SH-SY5Y (cell line): Measurements from ENCODE around the gene SGMS1.

ENCODE experiments used
- GATA2 ChIP-seq: IDR thresholded peaks from 2 replicates; pipeline ENCODE4 v1.6.1; 2011; ENCODE audit warnings: mild to moderate bottlenecking, low read depth, low read length
- GATA3 ChIP-seq: IDR thresholded peaks from 2 replicates; pipeline ENCODE4 v1.6.1; 2011; ENCODE audit warnings: low read depth, mild to moderate bottlenecking, low read length, moderate library complexity

Gene SGMS1

DNA sequence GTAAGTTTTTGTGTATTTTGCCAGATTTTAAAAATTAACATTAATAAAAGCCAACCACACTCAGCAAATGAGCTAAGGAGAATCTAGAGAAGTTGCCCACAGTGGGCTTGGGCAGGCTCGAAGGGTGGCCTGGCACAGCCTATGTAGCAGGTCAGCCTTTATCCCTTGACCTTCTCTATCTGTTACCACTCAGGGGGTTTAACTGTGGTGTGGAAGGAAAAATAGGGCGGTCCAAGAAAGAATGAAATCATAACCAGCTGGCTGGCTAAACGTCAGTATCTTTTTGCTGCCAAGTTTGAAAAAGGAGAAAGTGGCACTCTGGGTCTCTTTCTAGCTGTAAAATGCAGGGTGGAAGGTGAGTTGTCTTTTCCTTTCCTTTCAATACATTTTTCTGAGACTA, 242.1 kb downstream of the SGMS1 start:
- TF ChIP-seq GATA3 = no peak
- TF ChIP-seq GATA2 = no peak

DNA sequence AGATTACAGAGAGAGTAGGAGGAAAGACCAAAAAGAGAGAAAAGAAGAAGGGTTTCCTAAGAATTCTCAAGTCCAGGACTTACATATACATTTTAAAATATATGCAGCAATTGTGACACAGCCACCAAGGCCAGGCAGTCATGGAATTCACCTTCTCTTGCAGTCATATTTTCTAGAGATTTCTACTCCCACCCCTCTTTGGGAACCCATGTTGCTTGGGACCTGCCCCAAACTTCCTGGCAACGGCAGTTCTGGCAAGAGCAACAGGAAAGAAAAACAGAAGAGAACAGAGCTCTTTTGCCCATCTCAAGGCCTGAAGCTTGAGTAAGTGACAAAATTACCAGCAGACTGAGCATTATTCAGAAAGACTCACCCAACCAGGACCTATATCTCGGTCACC, 244.1 kb downstream of the SGMS1 start:
- TF ChIP-seq GATA3 = no peak
- no peak for TF ChIP-seq GATA2

GRCh38 chr10:50375745-50376144, 248.0 kb downstream of the SGMS1 start:
- TF ChIP-seq GATA3 (no peak), GATA2 (no peak)

GRCh38 chr10:50375051-50375452, 248.7 kb downstream of the SGMS1 start:
- no peak for TF ChIP-seq GATA3
- TF ChIP-seq GATA2 = no peak

- TF ChIP-seq GATA2 (no peak), GATA3 (no peak)
Observed at GRCh38 chr10:50373821-50374501, 249.8 kb downstream of the SGMS1 start.

DNA sequence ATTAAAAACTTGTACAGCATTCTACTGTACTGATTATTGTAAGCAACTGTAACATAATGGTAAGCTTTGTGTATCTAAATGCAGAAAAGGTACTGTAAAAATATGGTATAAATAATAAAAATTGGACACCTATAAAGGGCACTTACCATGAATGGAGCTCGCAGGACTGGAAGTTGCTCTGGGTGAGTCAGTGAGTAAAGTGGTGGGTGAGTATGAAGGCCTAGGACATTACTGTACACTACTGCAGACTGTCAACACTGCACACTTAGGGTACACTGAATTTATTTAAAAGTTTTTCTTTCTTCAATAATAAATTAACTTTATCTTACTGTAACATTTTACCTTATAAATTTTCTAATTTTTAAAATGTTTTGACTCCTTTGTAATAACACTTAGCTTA, 253.8 kb downstream of the SGMS1 start:
- TF ChIP-seq GATA3 = no peak

- no peak for TF ChIP-seq GATA2
- TF ChIP-seq GATA3 = no peak
Observed at GRCh38 chr10:50367732-50368131, 256.0 kb downstream of the SGMS1 start.

DNA sequence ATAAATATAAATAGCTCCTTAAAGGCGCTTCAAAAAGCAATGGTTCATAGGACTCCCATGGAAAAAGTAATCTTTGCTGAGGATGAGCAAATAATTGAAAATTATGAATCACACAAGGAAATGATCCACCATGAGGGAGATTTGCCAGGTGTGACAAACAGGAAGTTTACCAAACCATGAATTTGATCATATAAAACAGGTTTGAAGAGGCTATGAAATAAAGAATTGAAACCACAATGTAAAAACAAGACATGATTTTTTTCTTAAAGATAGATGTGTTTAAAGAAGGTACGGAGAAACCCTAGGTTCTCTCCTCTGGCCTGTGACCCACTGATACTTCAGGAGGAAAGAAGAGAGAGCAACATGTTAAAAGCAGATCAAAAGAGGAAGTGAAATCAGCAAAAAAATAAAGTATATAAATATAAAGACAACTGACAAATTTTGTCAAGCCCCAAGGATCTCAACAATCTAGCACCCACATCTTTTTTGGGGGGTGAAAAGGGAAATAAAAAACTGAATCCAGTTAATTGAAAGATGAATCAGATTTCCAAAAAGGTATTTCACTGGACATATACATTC, 261.1 kb downstream of the SGMS1 start:
- TF ChIP-seq GATA3 (no peak), GATA2 (no peak)

- TF ChIP-seq GATA3 (no peak), GATA2 (no peak)
Observed at GRCh38 chr10:50361946-50362345, 261.8 kb downstream of the SGMS1 start.

GRCh38 chr10:50360077-50360850, 263.5 kb downstream of the SGMS1 start:
- TF ChIP-seq GATA3 (no peak), GATA2 (no peak)

GRCh38 chr10:50358925-50359687, 264.6 kb downstream of the SGMS1 start:
- TF ChIP-seq GATA2 (no peak), GATA3 (no peak)

DNA sequence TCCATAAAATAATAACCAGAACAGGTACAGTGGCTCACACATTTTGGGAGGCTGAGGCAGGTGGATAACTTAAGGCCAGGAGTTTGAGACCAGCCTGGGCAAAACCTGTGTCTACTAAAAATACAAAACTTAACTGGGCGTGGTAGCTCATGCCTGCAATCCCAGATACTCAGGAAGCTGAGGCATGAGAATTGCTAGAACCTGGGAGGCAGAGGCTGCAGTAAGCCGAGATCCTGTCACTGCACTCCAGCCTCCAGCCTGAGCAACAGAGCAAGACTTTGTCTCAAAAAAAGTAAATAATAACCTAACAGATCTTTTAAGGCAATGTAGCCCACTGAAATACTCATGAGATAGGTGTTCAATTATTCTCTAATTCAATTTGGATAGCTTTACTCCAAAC, 265.3 kb downstream of the SGMS1 start:
- TF ChIP-seq GATA3 (no peak), GATA2 (no peak)

DNA sequence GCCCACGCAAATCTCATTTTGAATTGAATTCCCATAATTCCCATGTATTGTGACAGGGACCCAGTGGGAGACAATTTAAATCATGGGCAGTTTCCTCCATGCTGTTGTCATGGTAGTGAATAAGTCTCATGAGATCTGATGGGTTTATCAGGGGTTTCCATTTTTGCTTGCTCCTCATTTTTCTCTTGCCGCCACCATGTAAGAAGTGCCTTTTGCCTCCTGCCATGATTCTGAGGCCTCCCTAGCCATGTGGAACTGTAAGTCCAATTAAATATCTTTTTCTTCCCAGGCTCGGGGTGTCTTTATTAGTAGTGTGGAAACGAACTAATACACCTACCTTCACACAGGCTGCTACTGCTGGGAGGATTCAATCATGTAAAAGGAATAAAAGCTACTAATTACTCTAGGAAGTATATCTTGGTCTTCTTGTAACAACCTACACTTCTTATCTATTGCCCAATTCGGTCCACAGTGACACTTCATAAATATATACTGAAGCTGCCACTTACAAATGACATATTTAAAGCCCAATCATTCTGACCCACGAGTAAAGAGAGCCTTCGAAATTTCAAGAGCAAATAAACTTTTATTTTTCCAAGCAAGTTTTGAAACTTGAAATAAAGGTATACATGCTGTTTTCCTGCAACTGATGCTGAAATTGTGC, 272.1 kb downstream of the SGMS1 start:
- no peak for TF ChIP-seq GATA2
- TF ChIP-seq GATA3 = no peak

- no peak for TF ChIP-seq GATA2
- TF ChIP-seq GATA3 = no peak
Observed at GRCh38 chr10:50350366-50350765, 273.4 kb downstream of the SGMS1 start.
